MM.1S (cell line): ENCODE measurements around the gene CACNA1D.

Source experiments
- DNase-seq: peaks from one replicate; pipeline ENCODE4 v3.0.0-alpha.2; 2015
- H2AFZ ChIP-seq: fragments of 300-600 bp; sonication (generic); 2 replicates; pipeline ENCODE4 v1.6.0; 2016; ENCODE audit warnings: antibody characterized with exemption, low read length
- H3F3A ChIP-seq: fragments of 300-600 bp; sonication (generic); 2 replicates; pipeline ENCODE4 v1.6.1; 2016; ENCODE audit warnings: mild to moderate bottlenecking, antibody characterized with exemption, low read length, moderate library complexity, mixed read lengths; ENCODE audit not compliant: insufficient read depth
- H3K27ac ChIP-seq: fragments of 300-600 bp; sonication (generic); 2 replicates; pipeline ENCODE4 v1.5.1; 2016; ENCODE audit warnings: mild to moderate bottlenecking, low read length
- H3K27me3 ChIP-seq: fragments of 300-600 bp; sonication (generic); replicated peaks from 2 replicates; pipeline ENCODE4 v1.6.0; 2016; ENCODE audit warnings: low read length; ENCODE audit not compliant: insufficient read depth
- H3K36me3 ChIP-seq: fragments of 300-600 bp; sonication (generic); replicated peaks from 2 replicates; pipeline ENCODE4 v1.6.1; 2016; ENCODE audit warnings: mild to moderate bottlenecking, low read length, mixed read lengths; ENCODE audit not compliant: insufficient read depth
- H3K4me1 ChIP-seq: fragments of 300-600 bp; sonication (generic); 2 replicates; pipeline ENCODE4 v1.6.1; 2016; ENCODE audit warnings: low read length, mixed read lengths
- H3K4me2 ChIP-seq: fragments of 300-600 bp; sonication (generic); 2 replicates; pipeline ENCODE4 v1.6.0; 2016; ENCODE audit warnings: low read depth, low read length
- H3K4me3 ChIP-seq: fragments of 300-600 bp; sonication (generic); 2 replicates; pipeline ENCODE4 v1.5.1; 2016; ENCODE audit warnings: low read length, mixed read lengths
- H3K79me2 ChIP-seq: fragments of 300-600 bp; sonication (generic); 2 replicates; pipeline ENCODE4 v1.6.1; 2016; ENCODE audit warnings: mixed run types, low read length, mixed read lengths
- H3K9ac ChIP-seq: fragments of 300-600 bp; sonication (generic); 2 replicates; pipeline ENCODE4 v1.6.1; 2016; ENCODE audit warnings: low read length, mixed read lengths
- H3K9me2 ChIP-seq: fragments of 300-600 bp; sonication (generic); replicated peaks from 2 replicates; pipeline ENCODE4 v1.6.1; 2016; ENCODE audit warnings: mild to moderate bottlenecking, low read length, mixed read lengths; ENCODE audit not compliant: insufficient read depth
- H3K9me3 ChIP-seq: fragments of 300-600 bp; sonication (generic); replicated peaks from 2 replicates; pipeline ENCODE4 v1.6.1; 2016; ENCODE audit warnings: mild to moderate bottlenecking, low read length, mixed read lengths; ENCODE audit not compliant: insufficient read depth
- H4K20me1 ChIP-seq: fragments of 300-600 bp; sonication (generic); 2 replicates; pipeline ENCODE4 v1.6.1; 2016; ENCODE audit warnings: mild to moderate bottlenecking, low read length, moderate library complexity, mixed read lengths; ENCODE audit not compliant: insufficient read depth
- CTCF ChIP-seq: fragments of 300-600 bp; sonication (generic); IDR thresholded peaks from 2 replicates; pipeline ENCODE4 v1.5.1; 2016; ENCODE audit warnings: antibody characterized with exemption, low read length, mixed read lengths
- EZH2 ChIP-seq: fragments of 300-600 bp; sonication (generic); optimal IDR thresholded peaks from 2 replicates; pipeline ENCODE3; 2017; ENCODE audit warnings: low read depth, mild to moderate bottlenecking, antibody characterized with exemption, low read length, mixed read lengths
- EZH2phosphoT487 ChIP-seq: fragments of 300-600 bp; sonication (generic); IDR thresholded peaks from 2 replicates; pipeline ENCODE4 v1.6.1; 2018; ENCODE audit warnings: antibody characterized with exemption, low read length

Gene CACNA1D

GRCh38 chr3:53819163-53819868 lies 324.9 kb downstream of the CACNA1D start:
- Histone ChIP-seq H2AFZ (no peak overlapping the region), H3K36me3 (no peaks in the 10 kb centered on the region), H3F3A (no peaks in the 10 kb centered on the region), H3K27ac (no peak overlapping the region), H3K27me3 (no peaks in the 10 kb centered on the region), H3K9me2 (no peaks in the 10 kb centered on the region), H3K79me2 (no peaks in the 10 kb centered on the region), H3K4me1 (no peaks in the 10 kb centered on the region), H3K9ac (no peak overlapping the region), H4K20me1 (no peaks in the 10 kb centered on the region), H3K9me3 (no peaks in the 10 kb centered on the region), H3K4me3 (no peak overlapping the region), H3K4me2 (no peak overlapping the region)
- no peak for DNase-seq
- TF ChIP-seq CTCF, result no peak
- no peak for TF ChIP-seq EZH2phosphoT487
- TF ChIP-seq EZH2, result no peak

GRCh38 chr3:53820084-53820483 lies 325.7 kb downstream of the CACNA1D start:
- Histone ChIP-seq H3K79me2 (no peaks in the 10 kb centered on the region), H4K20me1 (no peaks in the 10 kb centered on the region), H3K4me3 (no peak overlapping the region), H3K27me3 (no peaks in the 10 kb centered on the region), H3K9me3 (no peaks in the 10 kb centered on the region), H3K9ac (no peak overlapping the region), H3K27ac (no peak overlapping the region), H2AFZ (no peak overlapping the region), H3K4me1 (no peaks in the 10 kb centered on the region), H3K4me2 (no peak overlapping the region), H3K9me2 (no peaks in the 10 kb centered on the region), H3K36me3 (no peaks in the 10 kb centered on the region), H3F3A (no peaks in the 10 kb centered on the region)
- TF ChIP-seq EZH2phosphoT487 (no peak), EZH2 (no peak), CTCF (no peak)
- DNase-seq, result no peak

- Histone ChIP-seq H2AFZ (no peak overlapping the region), H3K4me2 (no peak overlapping the region), H3K9me3 (no peaks in the 10 kb centered on the region), H3K27me3 (no peaks in the 10 kb centered on the region), H3K27ac (no peak overlapping the region), H3K4me1 (no peaks in the 10 kb centered on the region), H3K79me2 (no peaks in the 10 kb centered on the region), H3K4me3 (no peak overlapping the region), H3K36me3 (no peaks in the 10 kb centered on the region), H3F3A (no peaks in the 10 kb centered on the region), H4K20me1 (no peaks in the 10 kb centered on the region), H3K9ac (no peak overlapping the region), H3K9me2 (no peaks in the 10 kb centered on the region)
- DNase-seq, result no peak
- TF ChIP-seq EZH2phosphoT487, result no peak
- no peak for TF ChIP-seq EZH2
- TF ChIP-seq CTCF, result no peak
Measured at GRCh38 chr3:53820756-53821580, 326.6 kb downstream of the CACNA1D start.
